K562 (cell line): ENCODE data around the gene TBL1X. TPM values are rescaled to one million over a fixed set of nuclear protein-coding genes. Genes with fewer than 3 reads are reported as not detected.

Experiments used
- ATAC-seq: fragments of 200-7000 bp; cut with Tn5 transposase; 3 replicates; pipeline ENCODE4 v1.9.1; 2020; ENCODE audit warnings: moderate library complexity
- BruUV-seq: library from RNA; stranded (reverse); fragments of 400-500 nt; replicated peaks from 2 replicates; lab custom pipeline; 2021; lab: Mats Ljungman, UMichigan
- CTCF ChIA-PET: fragments of 300-600 bp; formaldehyde crosslinking; extraction: SDS; loops from one replicate; lab custom pipeline; 2021; ENCODE audit warnings: low intra/inter-chr PET ratio; lab: Yijun Ruan, JAX
- POLR2A ChIA-PET: fragments of 300-600, 350-650 bp; sonication (Branson Sonifier 250); formaldehyde crosslinking; extraction: SDS; loops from one replicate; lab custom pipeline; 2021; ENCODE audit warnings: antibody characterized with exemption, inconsistent platforms; lab: Yijun Ruan, JAX
- DNase-seq, 4 experiments: peaks; one replicate each; pipeline versions ENCODE4 v3.0.0 to v3.0.0-alpha.2; 2011 to 2018; ENCODE audit warnings: low spot score in 3 of 4, mixed read lengths in 3 of 4; ENCODE audit errors: extremely low read depth in 1 of 4
- FAIRE-seq: peaks from 2 replicates; lab custom pipeline; 2011; peaks lifted over from hg19 to GRCh38; lab: Jason Lieb, UNC
- H2AFZ ChIP-seq: 2 replicates; pipeline ENCODE4 v1.6.0; 2011; ENCODE audit warnings: low read depth, low read length, control low read depth, inconsistent platforms
- H3K27ac ChIP-seq: fragments of 200-600 bp; 3 replicates; pipeline ENCODE4 v1.8.0; 2011; ENCODE audit warnings: low read depth, mild to moderate bottlenecking, control low read depth, inconsistent platforms, low read length, moderate library complexity, mixed read lengths; ENCODE audit errors: extremely low read depth
- H3K27me3 ChIP-seq, 2 experiments: fragments of 300-600 bp in 1 of 2; 2 replicates in 1 of 2; 3 replicates in 1 of 2; pipeline versions ENCODE4 v1.6.0 to v1.8.0; 2011; ENCODE audit warnings: inconsistent platforms in 2 of 2, low read length in 2 of 2, mild to moderate bottlenecking in 1 of 2, mixed read lengths in 1 of 2, moderate library complexity in 1 of 2; ENCODE audit not compliant: control insufficient read depth in 2 of 2, insufficient read depth in 2 of 2
- H3K36me3 ChIP-seq: fragments of 300-600 bp; 3 replicates; pipeline ENCODE4 v1.8.0; 2011; ENCODE audit warnings: mild to moderate bottlenecking, low read length, inconsistent platforms; ENCODE audit not compliant: control insufficient read depth, insufficient read depth
- H3K4me1 ChIP-seq, 2 experiments: fragments of 200-600 bp in 1 of 2; replicated peaks in 1 of 2; 2 replicates in 1 of 2; 3 replicates in 1 of 2; pipeline versions ENCODE4 v1.5.1 to v1.8.0; 2011; ENCODE audit warnings: inconsistent platforms in 2 of 2, low read length in 2 of 2, mild to moderate bottlenecking in 1 of 2, mixed read lengths in 1 of 2, moderate library complexity in 1 of 2; ENCODE audit not compliant: control insufficient read depth in 2 of 2, insufficient read depth in 2 of 2
- H3K4me2 ChIP-seq: 2 replicates; pipeline ENCODE4 v1.6.1; 2011; ENCODE audit warnings: low read length, control low read depth, inconsistent platforms, mixed read lengths; ENCODE audit not compliant: insufficient read depth
- H3K4me3 ChIP-seq: fragments of 200-600 bp; sonication (generic), shearing (Covaris generic); 2 replicates; pipeline ENCODE4 v1.5.1; 2016; ENCODE audit warnings: control low read depth, inconsistent platforms
- H3K79me2 ChIP-seq: fragments of 200-600 bp; 3 replicates; pipeline ENCODE4 v1.8.0; 2011; ENCODE audit warnings: low read length, inconsistent platforms; ENCODE audit not compliant: control insufficient read depth, insufficient read depth
- H3K9ac ChIP-seq, 2 experiments: 2 replicates each; pipeline versions ENCODE4 v1.6.0 to v1.6.1; 2011; ENCODE audit warnings: low read depth in 2 of 2, low read length in 2 of 2, control low read depth in 1 of 2, inconsistent platforms in 1 of 2, mild to moderate bottlenecking in 1 of 2, mixed read lengths in 1 of 2; ENCODE audit not compliant: insufficient read depth in 1 of 2
- H3K9me1 ChIP-seq: one replicate; pipeline ENCODE4 v1.6.0; 2011; ENCODE audit warnings: inconsistent platforms, mild to moderate bottlenecking, low read length, moderate library complexity; ENCODE audit not compliant: control insufficient read depth, insufficient read depth
- H3K9me3 ChIP-seq: replicated peaks from 2 replicates; pipeline ENCODE4 v1.5.1; 2011; ENCODE audit warnings: low read depth, low read length, inconsistent platforms; ENCODE audit not compliant: control insufficient read depth, insufficient read depth
- H4K20me1 ChIP-seq: replicated peaks from 2 replicates; pipeline ENCODE4 v1.6.1; 2011; ENCODE audit warnings: low read length, inconsistent platforms, mixed read lengths; ENCODE audit not compliant: control insufficient read depth, insufficient read depth
- ETS2 ChIP-seq: IDR thresholded peaks from 2 replicates; pipeline ENCODE4 v1.6.1; 2016; ENCODE audit warnings: borderline replicate concordance, missing genetic modification characterization, mild to moderate bottlenecking, moderate library complexity, missing compliant biosample characterization; ENCODE audit not compliant: poor library complexity, severe bottlenecking
- GTF2E2 ChIP-seq: fragments of 200-800 bp; sonication (Bioruptor generic); IDR thresholded peaks from 2 replicates; pipeline ENCODE4 v1.6.1; 2016; ENCODE audit warnings: missing genetic modification characterization, missing compliant biosample characterization
- NBN ChIP-seq: fragments of 450-650 bp; IDR thresholded peaks from 2 replicates; pipeline ENCODE4 v1.6.1; 2016; ENCODE audit warnings: low read depth, mild to moderate bottlenecking
- NCOA4 ChIP-seq: fragments of 450-650 bp; IDR thresholded peaks from 2 replicates; pipeline ENCODE4 v1.6.1; 2018; ENCODE audit warnings: mild to moderate bottlenecking; ENCODE audit not compliant: partially characterized antibody
- WGBS: fragments of 100-300 bp; shearing (Covaris generic); methylation state at CpG from one replicate; pipeline ENCODE4 v1.1.6; 2016; ENCODE audit warnings: low coverage, mixed read lengths; ENCODE audit not compliant: insufficient coverage; ENCODE audit errors: missing lambda C conversion rate; 5-methylcytosine and 5-hydroxymethylcytosine counted together
- in situ Hi-C: fragments of 300-500 bp; cut with MboI; formaldehyde crosslinking; loops from 4 replicates; pipeline ENCODE4 v1.15.0; 2018; ENCODE audit warnings: inconsistent platforms, mixed read lengths
- intact Hi-C: fragments of 100-400 bp; cut with micrococcal nuclease; formaldehyde crosslinking; loops from 2 replicates; pipeline ENCODE4 v1.14.2; 2022
- polyA plus RNA-seq, 8 experiments: library from polyadenylated mRNA; depleted of rRNA in 4 of 8; stranded (reverse) in 5 of 8; unstranded in 3 of 8; fragments of >200 nt; fragmentation: Nextera tagmentation in 2 of 8; fragmentation: Illumina TruSeq in 1 of 8; extraction: Ambion mirVana in 2 of 8; extraction: Trizol in 1 of 8; gene quantifications; 2 replicates each; pipeline versions ENCODE4 v1.2.1 to v1.2.3, GENCODE V29; 2011 to 2014; ENCODE audit warnings: inconsistent platforms in 1 of 8, missing spikeins in 1 of 8
- total RNA-seq, 7 experiments: library from RNA; depleted of rRNA in 6 of 7; stranded (reverse); fragments of >200 nt in 6 of 7; fragmentation: Illumina TruSeq in 2 of 7; extraction: Trizol in 2 of 7; gene quantifications; 2 replicates each; pipeline versions ENCODE4 v1.2.1 to v1.2.3, GENCODE V29; 2011 to 2021; ENCODE audit warnings: low replicate concordance in 1 of 7
- TF ChIP-seq, protein P1 (sequence below): fragments of 450-650 bp; IDR thresholded peaks from 2 replicates; pipeline ENCODE4 v1.6.1; 2017; ENCODE audit warnings: mild to moderate bottlenecking, moderate library complexity
- TF ChIP-seq, protein P2 (sequence below): sonication (generic); formaldehyde crosslinking; IDR thresholded peaks from 2 replicates; pipeline ENCODE4 v1.8.1; 2023; ENCODE audit warnings: mild to moderate bottlenecking, missing genetic modification reagents

Gene TBL1X
- total and polyA plus RNA-seq, 9 of the 15 experiments (the other 6 are each of a cell fraction or from before 2014, with no cell fraction given): 6.0 to 49.6 (median 19.7) TPM

GRCh38 chrX:9758021-9758638 is 293.3 kb downstream of the TBL1X start:
- TF ChIP-seq GTF2E2 (tag) (no peak), NBN (no peak), NCOA4 (no peak), ETS2 (tag) (no peak)
- TF ChIP-seq, protein P1, sequence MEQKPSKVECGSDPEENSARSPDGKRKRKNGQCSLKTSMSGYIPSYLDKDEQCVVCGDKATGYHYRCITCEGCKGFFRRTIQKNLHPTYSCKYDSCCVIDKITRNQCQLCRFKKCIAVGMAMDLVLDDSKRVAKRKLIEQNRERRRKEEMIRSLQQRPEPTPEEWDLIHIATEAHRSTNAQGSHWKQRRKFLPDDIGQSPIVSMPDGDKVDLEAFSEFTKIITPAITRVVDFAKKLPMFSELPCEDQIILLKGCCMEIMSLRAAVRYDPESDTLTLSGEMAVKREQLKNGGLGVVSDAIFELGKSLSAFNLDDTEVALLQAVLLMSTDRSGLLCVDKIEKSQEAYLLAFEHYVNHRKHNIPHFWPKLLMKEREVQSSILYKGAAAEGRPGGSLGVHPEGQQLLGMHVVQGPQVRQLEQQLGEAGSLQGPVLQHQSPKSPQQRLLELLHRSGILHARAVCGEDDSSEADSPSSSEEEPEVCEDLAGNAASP: no peak
- TF ChIP-seq, protein P2, sequence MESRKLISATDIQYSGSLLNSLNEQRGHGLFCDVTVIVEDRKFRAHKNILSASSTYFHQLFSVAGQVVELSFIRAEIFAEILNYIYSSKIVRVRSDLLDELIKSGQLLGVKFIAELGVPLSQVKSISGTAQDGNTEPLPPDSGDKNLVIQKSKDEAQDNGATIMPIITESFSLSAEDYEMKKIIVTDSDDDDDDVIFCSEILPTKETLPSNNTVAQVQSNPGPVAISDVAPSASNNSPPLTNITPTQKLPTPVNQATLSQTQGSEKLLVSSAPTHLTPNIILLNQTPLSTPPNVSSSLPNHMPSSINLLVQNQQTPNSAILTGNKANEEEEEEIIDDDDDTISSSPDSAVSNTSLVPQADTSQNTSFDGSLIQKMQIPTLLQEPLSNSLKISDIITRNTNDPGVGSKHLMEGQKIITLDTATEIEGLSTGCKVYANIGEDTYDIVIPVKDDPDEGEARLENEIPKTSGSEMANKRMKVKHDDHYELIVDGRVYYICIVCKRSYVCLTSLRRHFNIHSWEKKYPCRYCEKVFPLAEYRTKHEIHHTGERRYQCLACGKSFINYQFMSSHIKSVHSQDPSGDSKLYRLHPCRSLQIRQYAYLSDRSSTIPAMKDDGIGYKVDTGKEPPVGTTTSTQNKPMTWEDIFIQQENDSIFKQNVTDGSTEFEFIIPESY: no peak
- H3K36me3 ChIP-seq: no peaks in the 10 kb centered on the region
- no peaks in the 10 kb centered on the region for H3K79me2 ChIP-seq
- ATAC-seq (no peak), FAIRE-seq (no peak), DNase-seq (no peak)
- no TSS peak for BruUV-seq
- no peaks in the 10 kb centered on the region for H3K4me1 ChIP-seq
- H3K9me3 ChIP-seq: no peaks in the 10 kb centered on the region
- no peak overlapping the region for H2AFZ ChIP-seq
- no peak overlapping the region for H3K4me2 ChIP-seq
- peaks cover 2 to 21% of the 10 kb centered on the region in 2 experiments; a peak in 4 of 5 replicates for H3K27me3 ChIP-seq
- in situ Hi-C loops (no loop called here), intact Hi-C loops (no loop called here)
- H3K9me1 ChIP-seq: no peaks in the 10 kb centered on the region
- ChIA-PET POLR2A (no interaction called here), CTCF (no interaction called here)
- no peaks in the 10 kb centered on the region for H4K20me1 ChIP-seq
- WGBS: 0% methylated on average over 3 of the region's 4 CpGs
- no peak overlapping the region for H3K9ac ChIP-seq
- H3K27ac ChIP-seq: no peak overlapping the region
- no peak overlapping the region for H3K4me3 ChIP-seq
